GM19238 (cell line): ENCODE data around the gene USP15.

Source experiments
- DNase-seq: peaks from one replicate; pipeline ENCODE4 v3.0.0; 2011; ENCODE audit warnings: low spot score; ENCODE audit not compliant: insufficient read length

USP15 gene

DNA sequence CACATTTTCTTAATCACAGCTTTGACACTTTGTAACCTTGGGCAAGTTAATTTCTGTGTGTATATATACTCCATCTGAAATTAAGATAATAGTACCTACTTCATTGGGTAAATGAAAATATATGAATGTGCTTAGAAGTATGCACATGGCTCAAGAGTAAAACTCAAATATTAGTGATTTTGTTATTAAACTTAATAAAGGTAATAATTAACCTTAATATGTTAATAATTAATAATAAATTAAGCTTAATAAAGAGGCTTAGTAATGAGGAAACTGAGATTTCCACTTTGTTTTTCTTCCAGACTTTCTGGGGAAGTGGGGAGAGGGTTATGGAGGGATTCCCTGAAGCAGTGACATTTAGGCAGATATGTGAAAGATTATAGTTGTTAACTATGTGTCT is 19.8 kb downstream of the USP15 start:
- no peak for DNase-seq

DNA sequence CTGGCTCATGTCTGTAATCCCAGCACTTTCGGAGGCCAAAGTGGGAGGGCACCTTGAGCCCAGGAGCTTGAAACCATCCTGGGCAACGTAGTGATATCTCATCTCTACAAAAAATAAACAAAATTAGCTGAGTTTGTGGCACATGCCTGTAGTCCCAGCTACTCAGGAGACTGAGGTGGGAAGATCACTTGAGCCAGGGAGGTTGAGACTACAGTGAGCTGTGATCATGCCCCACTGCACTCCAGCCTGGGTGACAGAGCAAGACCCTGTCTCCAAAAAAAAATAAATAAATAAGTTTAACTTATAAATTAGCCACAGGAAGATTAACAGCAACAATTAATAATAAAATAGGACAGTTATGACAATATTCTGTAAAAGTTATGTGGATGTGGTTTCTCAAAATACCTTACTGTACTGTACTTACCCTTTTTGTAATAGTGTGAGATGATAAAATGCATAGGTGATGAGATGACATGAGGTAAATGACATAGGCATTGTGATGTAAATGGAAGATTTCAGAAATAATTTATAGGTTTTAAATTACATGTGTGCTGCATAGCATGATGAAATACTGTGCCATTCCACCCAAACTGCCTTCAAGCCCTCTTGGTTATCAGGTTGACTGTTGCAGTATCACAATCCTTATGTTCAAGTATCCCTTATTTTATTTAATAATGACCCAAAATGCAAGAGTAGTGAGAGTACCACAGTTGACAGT is 22.0 kb downstream of the USP15 start:
- no peak for DNase-seq

DNA sequence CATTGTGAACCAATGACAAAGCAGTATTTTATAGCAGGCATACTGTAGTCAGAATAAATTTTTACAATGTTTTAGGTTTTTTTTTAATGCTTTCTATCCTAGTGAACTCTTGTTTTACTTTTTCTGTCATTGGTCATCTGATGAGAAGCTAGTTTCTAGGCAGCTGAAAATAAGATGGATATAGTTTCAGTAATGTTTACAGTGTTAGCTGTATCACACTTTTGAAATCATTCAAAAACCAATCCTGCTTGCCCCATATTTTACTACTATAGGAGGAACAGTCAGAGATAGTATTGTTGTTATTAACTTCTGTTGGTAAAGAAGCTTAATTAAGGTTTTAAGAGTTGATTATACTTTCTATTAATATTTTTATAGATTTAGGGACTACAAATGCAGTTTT is 24.5 kb downstream of the USP15 start:
- DNase-seq = no peak

DNA sequence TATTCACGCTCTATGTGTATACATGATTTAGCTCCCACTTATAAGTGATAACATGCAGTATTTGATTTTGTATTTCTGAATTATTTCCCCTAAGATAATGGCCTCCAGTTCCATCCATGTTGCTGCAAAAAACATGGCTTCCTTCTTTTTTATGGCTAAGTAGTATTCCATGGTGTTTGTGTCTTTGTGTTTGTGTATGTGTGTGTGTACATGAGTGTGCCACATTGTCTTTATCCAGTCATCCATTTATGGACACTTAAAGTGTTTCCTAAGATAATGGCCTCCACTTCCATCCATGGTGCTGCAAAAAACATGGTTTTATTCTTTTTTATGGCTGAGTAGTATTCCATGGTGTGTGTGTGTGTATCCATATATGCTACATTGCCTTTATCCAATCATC is 25.1 kb downstream of the USP15 start:
- DNase-seq = no peak

DNA sequence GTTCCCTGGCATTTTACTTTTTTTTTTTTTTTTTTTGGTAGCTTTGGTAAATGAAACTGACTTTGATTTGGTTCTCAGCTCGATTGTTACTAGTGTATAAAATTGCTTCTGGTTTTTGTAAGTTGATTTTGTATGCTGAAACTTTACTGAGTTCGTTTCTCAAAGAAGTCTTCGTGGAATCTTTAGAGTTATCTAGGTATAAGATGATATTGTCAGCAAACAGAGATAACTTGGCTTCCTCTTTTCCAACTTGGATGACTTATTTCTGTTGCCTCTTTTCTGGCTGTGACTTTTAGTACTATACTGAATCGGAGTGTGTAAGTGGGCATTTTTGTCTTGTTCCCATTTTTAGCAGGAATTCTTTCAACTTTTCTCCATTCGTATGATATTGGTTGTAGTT is 28.1 kb downstream of the USP15 start:
- DNase-seq = no peak

DNA sequence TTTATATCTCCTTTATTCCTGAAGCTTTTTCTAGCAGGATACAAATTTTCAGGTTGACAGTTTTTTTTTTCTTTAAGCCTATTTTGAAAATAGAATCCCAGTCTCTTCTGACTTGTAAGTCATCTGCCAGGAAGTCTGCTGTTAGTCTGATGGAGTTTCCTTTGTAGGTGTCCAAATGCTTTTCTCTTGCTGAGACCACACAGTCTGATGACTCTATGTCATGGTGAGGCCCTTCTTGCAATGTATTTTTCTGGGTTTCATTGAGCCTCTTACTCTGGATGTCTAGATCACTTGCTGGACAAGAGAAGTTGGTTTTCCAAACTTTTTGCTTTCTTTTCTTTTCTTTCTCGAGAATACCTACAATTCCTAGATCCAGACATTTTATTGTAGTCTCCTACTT is 30.6 kb downstream of the USP15 start:
- no peak for DNase-seq

DNA sequence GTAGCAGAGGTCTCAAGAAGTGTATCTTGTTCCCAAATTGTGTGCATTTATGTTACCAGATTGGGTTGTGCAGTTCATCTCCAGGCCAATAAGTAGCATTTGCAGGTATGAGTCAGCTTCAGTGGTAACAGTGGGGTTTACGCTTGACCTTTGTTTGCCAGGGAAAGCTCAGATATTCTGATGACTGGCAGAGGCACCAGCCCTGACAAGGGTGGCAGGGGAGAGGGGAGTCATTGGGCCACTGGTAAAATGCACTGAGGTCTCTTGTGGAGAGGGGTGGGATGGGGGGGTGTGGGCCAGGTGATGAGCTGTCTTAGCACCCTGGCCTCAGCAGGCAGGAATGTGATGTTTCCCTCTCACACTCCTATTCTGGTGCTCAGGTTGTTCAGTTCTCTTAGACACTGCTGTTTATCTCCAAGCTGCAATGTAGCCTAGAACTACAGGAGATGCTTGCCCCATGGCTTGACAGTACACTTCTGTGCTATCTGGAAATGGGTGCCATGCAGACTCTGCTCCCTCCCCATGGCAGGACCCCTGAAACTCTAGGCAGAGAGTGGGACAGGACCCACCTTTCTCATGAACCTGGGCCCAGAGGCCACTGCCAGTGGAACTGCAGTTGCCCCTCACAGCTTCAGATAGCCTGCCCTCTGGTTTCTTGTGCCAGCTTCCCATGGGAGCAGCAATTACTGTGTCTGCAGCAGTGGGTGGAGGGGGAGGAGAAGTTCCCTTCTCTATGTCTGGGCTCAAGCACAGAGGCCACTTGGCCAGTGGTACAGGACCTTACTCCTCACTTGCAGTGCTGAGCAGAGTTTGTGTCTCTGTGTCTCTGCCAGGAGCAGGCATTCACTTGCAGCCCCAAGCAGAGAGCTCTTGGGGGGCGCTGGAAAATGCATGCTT is 31.9 kb downstream of the USP15 start:
- no peak for DNase-seq

DNA sequence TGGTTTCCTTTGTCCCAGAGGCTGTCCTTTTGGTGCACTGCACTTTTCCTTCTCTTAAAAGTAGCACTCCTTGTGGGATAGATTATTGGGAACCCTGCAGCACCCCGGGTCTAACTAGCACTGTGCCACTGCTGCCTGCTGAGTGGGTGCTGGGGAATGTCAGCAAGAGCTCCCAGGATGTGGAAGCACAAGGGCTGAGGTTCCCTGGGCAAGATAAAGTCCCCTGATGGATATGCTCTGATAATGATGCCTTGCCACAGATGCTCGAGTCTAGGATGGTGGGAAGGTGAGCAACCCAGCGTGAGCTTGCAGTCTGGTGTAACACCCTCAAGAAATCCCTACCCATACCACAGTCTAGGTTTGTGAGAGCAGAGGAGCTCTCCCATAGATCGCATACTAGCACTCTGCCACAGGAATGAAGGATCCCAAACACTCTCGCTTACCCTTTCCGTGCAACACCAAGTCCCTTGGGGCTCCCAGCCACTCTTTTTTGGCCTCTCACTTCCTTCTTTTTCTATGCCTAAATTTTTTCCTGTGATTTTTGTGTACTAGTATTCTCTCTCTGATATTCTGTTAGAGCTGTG is 32.6 kb downstream of the USP15 start:
- no peak for DNase-seq

GRCh38 chr12:62294378-62294777 is 34.2 kb downstream of the USP15 start:
- no peak for DNase-seq

- DNase-seq = no peak
Observed at GRCh38 chr12:62296001-62296400, 35.8 kb downstream of the USP15 start.

GRCh38 chr12:62297321-62297720 is 37.1 kb downstream of the USP15 start:
- DNase-seq = no peak

GRCh38 chr12:62299617-62300016 is 39.4 kb downstream of the USP15 start:
- no peak for DNase-seq

DNA sequence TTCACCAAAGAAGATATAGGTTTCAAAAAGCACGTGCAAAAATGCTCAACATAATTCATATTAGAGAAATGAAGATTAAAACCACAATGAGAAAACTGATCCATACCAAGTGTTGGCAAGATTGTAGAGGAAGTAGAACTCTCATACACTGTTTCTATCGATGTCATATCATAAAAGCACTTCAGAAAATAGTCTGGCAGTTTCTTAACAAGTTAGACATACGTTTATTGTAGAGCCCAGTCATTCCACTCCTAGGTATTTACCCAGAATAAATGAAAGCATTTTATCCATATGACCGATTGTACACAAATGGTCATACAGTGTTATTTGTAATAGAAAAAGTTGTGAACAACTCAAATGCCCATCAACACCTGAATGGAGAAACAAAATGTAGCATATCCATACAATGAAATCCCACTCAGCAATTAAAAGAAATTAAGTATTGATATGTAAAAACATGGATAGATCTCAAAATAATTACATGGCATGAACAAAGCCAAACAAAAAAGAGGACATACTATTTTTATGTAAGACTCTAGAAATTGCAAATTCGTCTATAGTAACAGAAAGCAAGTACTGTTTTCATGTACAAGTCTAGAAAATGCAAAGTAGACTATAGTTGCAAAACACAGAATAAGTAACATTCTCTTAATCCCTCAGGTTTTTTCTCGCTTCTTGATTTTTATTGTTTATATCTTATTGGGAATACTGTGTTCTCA is 41.0 kb downstream of the USP15 start:
- DNase-seq = no peak

- DNase-seq = no peak
Observed at GRCh38 chr12:62301799-62302133, 41.6 kb downstream of the USP15 start.

GRCh38 chr12:62304560-62304959 is 44.4 kb downstream of the USP15 start:
- no peak for DNase-seq

DNA sequence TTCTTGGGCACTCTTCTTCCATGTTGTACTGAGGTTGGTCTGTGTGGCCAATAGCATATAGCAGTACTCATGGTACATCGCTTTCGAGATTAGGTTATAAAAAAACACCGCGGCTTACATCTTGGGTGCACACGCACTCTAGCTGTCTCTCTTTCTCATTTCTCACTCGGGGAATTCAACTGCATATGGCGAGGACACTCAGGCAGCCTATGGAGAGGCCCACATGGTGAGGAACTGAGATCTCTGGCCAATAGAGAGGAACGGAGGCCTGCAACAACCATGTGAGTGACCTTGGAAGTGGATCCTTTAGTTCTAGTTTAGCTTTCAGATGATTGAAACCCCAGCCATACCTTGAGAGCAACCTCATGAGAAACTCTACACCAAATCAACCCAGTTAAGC is 45.6 kb downstream of the USP15 start:
- no peak for DNase-seq

DNA sequence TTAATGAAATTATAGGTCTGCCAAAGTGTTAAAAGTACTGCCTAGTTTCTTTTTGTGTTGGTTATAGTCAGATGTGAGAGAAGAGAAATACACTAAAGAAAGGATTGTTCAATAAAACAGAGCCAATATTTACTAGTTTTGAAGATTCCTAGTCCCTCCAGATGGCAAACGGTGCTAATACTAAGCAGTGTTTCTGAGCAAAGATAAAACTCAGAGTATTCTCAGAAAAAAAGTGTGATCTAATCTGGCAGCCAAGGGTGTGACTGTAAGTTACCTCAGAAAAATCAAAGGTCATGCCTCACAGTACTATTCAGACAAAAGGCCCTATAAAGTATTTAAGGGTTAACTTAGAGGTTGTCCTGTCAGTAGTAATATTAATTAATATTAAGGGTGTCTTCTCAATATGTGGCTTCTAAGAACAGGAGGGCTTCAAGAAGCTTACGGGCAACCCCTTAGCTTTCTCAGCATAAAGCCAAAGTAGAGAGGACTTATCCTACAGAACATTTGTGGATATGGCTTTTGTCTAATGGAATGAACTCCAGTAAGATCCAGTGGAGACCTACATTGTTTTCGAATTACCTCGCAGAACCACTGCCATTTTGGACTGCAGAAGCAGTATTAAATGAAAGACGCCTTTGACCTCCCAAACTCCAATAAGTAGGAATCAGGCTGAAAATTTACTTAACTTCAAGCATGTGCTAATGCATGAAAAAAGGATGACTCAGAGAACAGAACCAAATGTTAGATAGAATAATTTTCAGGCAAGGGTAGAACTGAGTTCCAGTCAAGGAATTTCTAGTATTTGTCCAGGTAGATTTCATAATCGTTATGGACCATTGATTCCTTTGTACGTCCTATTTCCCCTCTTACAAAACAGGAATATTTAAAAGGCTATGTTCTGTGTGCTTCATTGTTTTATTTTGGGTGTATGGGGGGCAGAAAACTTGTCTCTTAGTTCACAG is 46.6 kb downstream of the USP15 start:
- DNase-seq = no peak

DNA sequence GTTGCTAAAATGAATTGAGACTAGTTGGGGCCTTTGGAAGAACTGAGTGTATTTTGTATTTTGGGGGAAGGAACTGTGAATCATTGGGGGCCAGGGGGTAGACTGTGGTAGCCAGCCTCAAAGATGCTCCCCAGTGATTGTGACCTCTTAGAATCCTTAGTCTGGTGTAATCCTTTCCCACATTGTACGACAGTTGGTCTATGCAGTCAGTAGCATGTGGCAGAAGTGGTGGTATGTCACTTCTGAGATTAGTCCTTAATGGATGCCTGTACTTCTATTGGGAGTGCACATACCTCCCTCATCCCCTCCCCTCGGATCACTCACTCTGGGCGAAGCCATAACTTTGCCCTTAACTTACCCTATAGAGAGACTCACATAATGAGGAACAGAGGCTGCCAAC is 48.0 kb downstream of the USP15 start:
- DNase-seq = no peak

GRCh38 chr12:62313727-62314380 is 53.6 kb downstream of the USP15 start:
- no peak for DNase-seq

DNA sequence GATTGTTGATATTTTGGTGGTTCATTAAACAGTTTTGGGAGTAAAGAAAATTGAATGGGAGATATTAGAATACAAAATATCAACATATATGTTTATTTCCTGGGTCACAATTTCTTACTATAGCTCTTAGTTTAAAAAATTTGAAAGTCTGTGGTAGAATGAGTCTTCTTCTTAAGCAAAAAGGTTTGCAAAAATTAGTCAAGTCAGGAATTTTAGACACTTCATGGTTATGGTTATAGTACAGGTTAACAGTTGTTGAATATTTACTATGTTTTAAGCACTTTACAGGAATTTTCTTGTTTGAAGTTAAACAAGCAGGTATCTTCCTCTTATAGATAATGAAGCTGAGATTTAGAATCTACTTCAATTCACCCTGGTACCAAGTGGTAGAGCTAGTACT is 56.8 kb downstream of the USP15 start:
- no peak for DNase-seq
